RWPE1 (cell line): ENCODE results near the gene NRP2.

Source experiments
- CTCF ChIA-PET: fragments of 350-600 bp; sonication (Branson Sonifier 250); formaldehyde crosslinking; extraction: SDS; loops from one replicate; lab custom pipeline; 2021; lab: Yijun Ruan, JAX
- POLR2A ChIA-PET: fragments of 400-600 bp; formaldehyde crosslinking; extraction: SDS; loops from one replicate; lab custom pipeline; 2020; ENCODE audit warnings: antibody characterized with exemption; ENCODE audit not compliant: low non-redundant PET; lab: Yijun Ruan, JAX
- DNase-seq: peaks from one replicate; pipeline ENCODE4 v3.0.0; 2012; ENCODE audit warnings: low spot score
- H3K27ac ChIP-seq: fragments of 450-650 bp; 2 replicates; pipeline ENCODE4 v1.5.1; 2017
- CTCF ChIP-seq: fragments of 450-650 bp; conservative IDR thresholded peaks from 2 replicates; pipeline ENCODE4 v1.5.1; 2017; ENCODE audit warnings: low read depth, mild to moderate bottlenecking

NRP2 gene

DNA sequence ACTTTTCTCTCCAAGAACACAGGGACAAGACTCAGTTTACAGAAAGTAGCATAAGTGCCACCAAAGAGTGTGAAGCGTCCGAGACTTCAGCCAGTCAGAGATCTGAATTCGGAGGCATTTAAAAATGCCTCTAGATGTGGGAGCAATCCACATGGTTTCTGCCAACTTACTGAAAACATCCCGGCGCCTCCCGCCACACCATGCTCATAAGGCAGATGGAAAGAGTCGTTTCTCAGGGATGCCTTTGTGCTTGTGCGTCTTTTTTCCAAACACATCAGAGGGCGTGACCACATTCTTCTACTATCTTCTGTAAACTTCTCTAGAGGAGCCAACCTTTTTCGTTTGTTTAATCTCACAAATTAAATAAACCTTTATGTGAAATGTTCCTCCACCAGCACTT is 88.7 kb downstream of the NRP2 start:
- ChIA-PET CTCF (no interaction called here), POLR2A (no interaction called here)
- no peak for TF ChIP-seq CTCF
- H3K27ac ChIP-seq, result no peak overlapping the region
- no peak for DNase-seq

DNA sequence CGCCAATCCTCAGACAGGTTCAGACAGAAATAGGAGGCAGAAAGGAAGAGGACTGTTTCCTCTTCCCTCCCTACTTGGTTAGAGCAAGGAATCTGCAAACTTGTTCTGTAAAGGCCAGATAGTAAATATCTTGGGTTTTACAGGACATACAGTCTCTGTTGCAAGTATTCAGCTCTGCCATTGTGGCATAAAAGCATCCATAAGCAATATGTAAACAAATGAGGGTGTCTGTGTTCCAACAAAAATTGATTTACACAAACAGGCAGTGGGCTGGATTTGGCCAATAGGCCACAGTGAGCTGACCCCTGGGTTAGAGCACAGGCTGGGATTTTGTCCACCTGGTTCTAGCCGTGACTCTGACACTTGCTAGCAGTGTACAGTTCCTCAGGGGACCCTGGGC is 89.4 kb downstream of the NRP2 start:
- no peak for DNase-seq
- ChIA-PET POLR2A (no interaction called here), CTCF (no interaction called here)
- TF ChIP-seq CTCF, result no peak
- no peak overlapping the region for H3K27ac ChIP-seq

GRCh38 chr2:205772983-205773382 is 90.7 kb downstream of the NRP2 start:
- H3K27ac ChIP-seq, result no peak overlapping the region
- CTCF ChIA-PET, result no interaction called here
- DNase-seq, result no peak
- POLR2A ChIA-PET, result no interaction called here
- TF ChIP-seq CTCF, result no peak

DNA sequence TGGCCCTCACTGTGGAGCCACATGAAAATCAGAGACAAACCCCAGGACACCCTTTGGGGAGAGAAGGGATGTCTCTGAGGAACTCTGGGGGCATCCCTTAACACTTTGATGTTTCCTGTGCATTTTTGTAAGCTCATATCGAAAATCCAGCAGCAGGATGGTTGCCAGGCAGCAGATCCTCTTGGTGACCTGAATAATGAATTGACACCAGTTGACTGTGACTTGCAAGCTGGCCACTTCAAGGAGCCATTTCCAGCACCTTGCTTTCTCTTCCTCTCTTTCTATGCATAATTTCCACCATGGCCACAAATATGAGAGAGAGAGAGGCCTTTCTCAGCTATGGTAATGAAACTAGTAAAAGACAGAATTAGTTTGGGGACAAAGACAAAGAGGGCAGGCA is 91.7 kb downstream of the NRP2 start:
- ChIA-PET POLR2A (no interaction called here), CTCF (interaction anchor here (1.2 kb wide), 1 partner anchor 902 kb away, joined by 10 read pairs; no protein-coding TSS in a partner anchor)
- TF ChIP-seq CTCF, result no peak
- peak overlapping the region; percentile 93 for H3K27ac ChIP-seq
- DNase-seq, result no peak

GRCh38 chr2:205775097-205775877 is 93.0 kb downstream of the NRP2 start:
- POLR2A ChIA-PET, result no interaction called here
- no peak for TF ChIP-seq CTCF
- CTCF ChIA-PET, result interaction anchor here (0.5 to 1.4 kb wide), 5 partner anchors 13 to 904 kb away, joined by 3 to 10 read pairs (median 4); no protein-coding TSS in a partner anchor
- peak; percentile 82 for DNase-seq
- H3K27ac ChIP-seq, result peak overlapping the region; percentile 93

GRCh38 chr2:205776139-205776538 is 93.8 kb downstream of the NRP2 start:
- ChIA-PET POLR2A (no interaction called here), CTCF (interaction anchor here (0.5 kb wide), 1 partner anchor 337 kb away, joined by 4 read pairs; no protein-coding TSS in a partner anchor)
- no peak for DNase-seq
- TF ChIP-seq CTCF, result no peak; the same call in 1 of the 2 replicates
- peak overlapping the region; percentile 76 for H3K27ac ChIP-seq
